Erythroblast (primary cell): ENCODE data around the gene CCDC127.

Source experiments
- GATA1 ChIP-seq: IDR thresholded peaks from 2 replicates; pipeline ENCODE4 v1.6.1; 2011; ENCODE audit warnings: low read depth, mild to moderate bottlenecking, control low read depth, low read length, moderate library complexity
- POLR2A ChIP-seq: IDR thresholded peaks from 2 replicates; pipeline ENCODE4 v1.6.1; 2011; ENCODE audit warnings: mild to moderate bottlenecking, low read length

DNA sequence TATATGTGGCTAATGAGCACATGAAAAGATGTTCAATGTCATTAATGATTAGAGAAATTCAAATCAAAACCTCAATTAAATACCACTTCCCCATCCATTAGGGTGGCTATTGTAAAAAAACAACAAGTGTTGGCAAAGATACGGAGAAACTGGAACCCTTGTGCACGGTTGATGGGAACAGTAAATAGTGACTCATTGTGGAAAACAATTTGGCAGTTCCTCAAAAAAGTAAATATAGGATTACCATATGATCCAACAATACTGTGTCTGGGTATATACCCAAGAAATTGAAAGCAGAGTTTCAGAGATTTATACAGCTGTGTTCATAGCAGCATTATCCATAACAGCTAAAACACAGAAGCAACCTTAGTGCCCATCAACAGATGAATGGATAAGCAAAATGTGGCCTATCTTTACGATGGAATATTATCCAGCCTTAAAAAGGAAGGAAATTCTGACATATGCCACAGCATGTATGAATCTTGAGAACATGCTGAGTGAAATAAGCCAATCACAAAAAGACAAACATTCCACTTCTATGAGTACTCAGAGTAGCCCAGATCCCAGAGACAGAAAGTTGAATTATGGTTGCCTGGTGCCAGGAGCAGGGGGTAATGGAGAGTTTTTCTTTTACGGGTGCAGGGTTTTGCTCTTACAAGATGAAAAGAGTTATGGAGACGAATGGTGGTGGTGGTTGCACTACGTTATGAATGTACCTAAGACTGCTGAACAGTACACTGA lies 68.0 kb downstream of the CCDC127 start:
- TF ChIP-seq POLR2A (no peak), GATA1 (no peak)
